Measurements from ENCODE around the gene CARD11.
A peak's percentile ranks its signal among the peaks of the same experiment; 100 is the strongest.

The CARD11 gene

DNA sequence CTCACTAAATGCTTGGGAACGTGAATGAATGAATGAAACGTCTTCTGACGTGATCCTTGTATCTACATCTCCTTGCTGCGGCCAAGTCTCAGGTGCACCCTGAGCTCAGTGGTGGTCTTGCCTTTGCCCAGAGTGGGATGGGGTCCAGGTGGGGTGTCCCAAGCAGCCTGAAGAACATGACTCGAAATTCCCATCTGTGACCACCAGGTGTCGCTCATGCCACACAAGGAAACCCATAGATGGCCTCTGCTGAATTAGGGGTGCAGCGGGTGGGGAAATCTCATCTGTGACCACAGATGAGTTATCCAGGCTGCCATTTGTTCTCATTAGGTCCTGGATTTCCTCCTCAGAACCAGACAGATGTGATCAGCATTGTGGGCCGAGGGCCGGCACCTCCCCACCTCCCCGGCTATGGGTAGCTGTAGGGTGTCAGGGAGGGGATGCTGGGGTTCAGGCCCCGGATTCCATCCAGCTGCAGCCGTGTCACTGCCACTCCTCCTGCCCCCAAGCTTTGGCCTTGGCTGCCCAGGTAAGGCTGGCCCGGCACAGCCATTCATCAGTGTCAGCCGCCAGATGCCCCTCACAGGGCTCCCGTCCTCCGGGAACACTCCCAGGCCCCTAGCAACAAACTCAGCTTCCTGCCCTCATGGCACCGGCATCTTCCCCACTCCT lies 178.5 kb downstream of the CARD11 start:
- DNase-seq, result peak; percentile 25 to 59

GRCh38 chr7:2864204-2864985 lies 179.3 kb downstream of the CARD11 start:
- no peak for DNase-seq

DNA sequence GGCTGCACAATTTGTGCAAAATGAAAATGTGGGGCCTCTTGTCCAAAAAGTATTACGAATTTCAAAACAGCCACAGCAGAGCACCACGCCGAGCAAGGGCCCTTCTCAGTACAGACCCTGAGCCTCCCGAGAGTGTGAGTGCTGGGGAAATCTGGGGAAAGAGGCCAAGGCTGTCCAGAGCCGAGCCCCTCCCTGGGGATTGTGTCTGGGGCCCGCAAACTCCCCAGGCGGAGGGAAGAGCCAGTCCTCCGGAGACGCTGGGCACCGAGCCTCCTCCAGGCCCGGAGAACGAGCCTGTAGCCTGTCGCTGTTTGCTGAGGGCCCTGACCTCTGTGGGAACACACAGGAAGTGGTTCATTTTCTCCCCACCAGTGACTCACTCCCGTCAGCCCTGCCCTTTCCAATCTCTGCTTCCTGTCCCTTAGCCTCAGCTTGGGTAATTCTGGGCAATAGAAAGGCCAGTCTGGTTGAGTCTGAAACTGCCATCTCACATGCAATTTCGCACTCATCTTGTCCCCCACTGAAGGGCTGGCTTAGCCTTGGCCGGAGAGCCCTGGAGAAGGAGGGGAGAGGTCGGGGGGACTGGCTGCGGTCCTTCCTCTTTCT lies 180.1 kb downstream of the CARD11 start:
- no peak for DNase-seq

- no peak for DNase-seq
Measured at GRCh38 chr7:2862831-2863361, 180.8 kb downstream of the CARD11 start.

DNA sequence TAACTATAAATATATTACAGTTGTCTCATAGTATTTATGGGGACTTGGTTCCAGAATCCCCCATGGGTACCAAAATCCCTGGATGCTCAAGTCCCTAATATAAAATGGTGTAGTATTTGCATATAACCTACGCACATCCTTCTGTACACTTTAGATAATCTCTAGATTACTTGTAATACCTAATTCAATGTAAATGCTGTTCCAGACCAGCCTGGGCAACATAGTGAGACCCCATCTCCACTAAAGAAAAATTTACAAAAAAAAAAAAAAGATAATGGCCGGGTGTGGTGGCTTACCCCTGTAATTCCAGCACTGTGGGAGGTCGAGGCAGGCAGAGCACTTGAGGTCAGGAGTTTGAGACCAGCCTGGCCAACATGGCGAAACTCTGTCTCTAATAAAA lies 182.2 kb downstream of the CARD11 start:
- DNase-seq, result no peak

GRCh38 chr7:2860627-2861133 lies 183.0 kb downstream of the CARD11 start:
- DNase-seq, result peak in 1 of 2 experiments; percentile 9

DNA sequence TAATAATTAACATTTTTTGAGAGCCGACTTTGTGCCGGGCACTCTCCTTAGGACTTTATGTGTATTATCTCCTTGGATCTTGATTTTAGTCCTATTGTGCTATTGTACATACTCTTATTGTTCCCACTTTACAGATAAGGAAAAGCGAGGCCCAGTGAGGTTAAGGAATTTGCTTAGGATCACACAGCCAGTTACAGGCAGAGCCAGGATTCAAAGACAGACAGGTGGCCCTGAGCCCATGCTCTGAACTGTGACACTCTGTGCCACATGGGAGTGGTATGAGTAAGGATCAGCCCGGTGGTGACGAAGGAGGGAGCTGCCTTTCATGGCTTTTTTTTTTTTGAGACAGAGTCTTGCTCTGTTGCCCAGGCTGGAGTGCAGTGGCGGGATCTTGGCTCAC lies 183.7 kb downstream of the CARD11 start:
- DNase-seq, result no peak

- no peak for DNase-seq
Measured at GRCh38 chr7:2858621-2859020, 185.0 kb downstream of the CARD11 start.

DNA sequence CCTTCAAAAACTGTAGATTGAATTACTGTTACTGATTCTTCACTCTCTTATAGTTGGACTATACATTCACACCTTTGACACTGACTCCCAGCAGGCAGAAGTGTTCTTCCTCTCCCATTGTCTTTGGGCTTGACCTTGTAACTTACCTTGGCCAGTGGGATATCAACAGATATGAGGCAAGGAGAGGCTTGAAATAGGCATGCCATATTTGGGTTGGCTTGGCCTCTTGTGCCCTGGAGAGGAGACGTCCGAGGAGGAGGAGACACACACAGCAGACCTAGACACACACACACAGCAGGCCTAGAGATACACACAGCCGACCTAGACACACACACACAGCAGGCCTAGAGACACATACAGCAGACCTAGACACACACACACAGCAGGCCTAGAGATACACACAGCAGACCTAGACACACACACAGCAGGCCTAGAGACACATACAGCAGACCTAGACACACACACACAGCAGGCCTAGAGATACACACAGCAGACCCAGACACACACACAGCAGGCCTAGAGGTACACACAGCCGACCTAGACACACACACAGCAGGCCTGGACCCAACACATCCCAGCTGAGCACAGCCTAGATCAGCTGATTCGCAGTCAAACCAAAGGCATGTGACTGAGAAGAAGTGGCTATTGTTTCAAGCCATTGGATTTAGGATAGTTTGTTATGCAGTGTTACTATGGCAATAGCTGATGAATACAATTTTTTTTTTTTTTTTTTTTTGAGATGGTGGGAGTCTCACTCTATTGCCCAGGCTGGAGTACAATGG lies 187.1 kb downstream of the CARD11 start:
- no peak for DNase-seq

Measured in NCI-H526 (cell line).